ENCODE results near the gene FAM43A. TPM values are rescaled to one million over a fixed set of nuclear protein-coding genes. Genes with fewer than 3 reads are reported as not detected.

The FAM43A gene
- polyA plus RNA-seq (ENCODE audit: insufficient read length), result 3.7 TPM
- long read RNA-seq, donor 1, transcript FAM43A-201 (1 exons, 2,494 nt), result major isoform, 9 of 9 reads
- long read RNA-seq, donor 1, partial matches to known transcripts, result 0 of 9 reads
- long read RNA-seq, donor 1, other reads (novel, unspliced or antisense), result 0 of 9 reads
- long read RNA-seq, donor 2, transcript FAM43A-201 (1 exons, 2,494 nt), result major isoform, 14 of 14 reads
- long read RNA-seq, donor 2, partial matches to known transcripts, result 0 of 14 reads
- long read RNA-seq, donor 2, other reads (novel, unspliced or antisense), result 0 of 14 reads
- long read RNA-seq, donor 3, transcript FAM43A-201 (1 exons, 2,494 nt), result major isoform, 6 of 6 reads
- long read RNA-seq, donor 3, partial matches to known transcripts, result 0 of 6 reads
- long read RNA-seq, donor 3, other reads (novel, unspliced or antisense), result 0 of 6 reads
- long read RNA-seq, donor 4, partial matches to known transcripts, result 0 of 2 reads
- long read RNA-seq, donor 4, other reads (novel, unspliced or antisense), result 0 of 2 reads
- long read RNA-seq, donor 5, transcript FAM43A-201 (1 exons, 2,494 nt), result major isoform, 7 of 7 reads
- long read RNA-seq, donor 5, partial matches to known transcripts, result 0 of 7 reads
- long read RNA-seq, donor 5, other reads (novel, unspliced or antisense), result 0 of 7 reads
- long read RNA-seq, donor 6, transcript FAM43A-201 (1 exons, 2,494 nt), result major isoform, 10 of 10 reads
- long read RNA-seq, donor 6, partial matches to known transcripts, result 0 of 10 reads
- long read RNA-seq, donor 6, other reads (novel, unspliced or antisense), result 0 of 10 reads
- long read RNA-seq, donor 7, transcript FAM43A-201 (1 exons, 2,494 nt), result major isoform, 6 of 6 reads
- long read RNA-seq, donor 7, partial matches to known transcripts, result 0 of 6 reads
- long read RNA-seq, donor 7, other reads (novel, unspliced or antisense), result 0 of 6 reads
- long read RNA-seq, donor 8, transcript FAM43A-201 (1 exons, 2,494 nt), result major isoform, 6 of 6 reads
- long read RNA-seq, donor 8, partial matches to known transcripts, result 0 of 6 reads
- long read RNA-seq, donor 8, other reads (novel, unspliced or antisense), result 0 of 6 reads

DNA sequence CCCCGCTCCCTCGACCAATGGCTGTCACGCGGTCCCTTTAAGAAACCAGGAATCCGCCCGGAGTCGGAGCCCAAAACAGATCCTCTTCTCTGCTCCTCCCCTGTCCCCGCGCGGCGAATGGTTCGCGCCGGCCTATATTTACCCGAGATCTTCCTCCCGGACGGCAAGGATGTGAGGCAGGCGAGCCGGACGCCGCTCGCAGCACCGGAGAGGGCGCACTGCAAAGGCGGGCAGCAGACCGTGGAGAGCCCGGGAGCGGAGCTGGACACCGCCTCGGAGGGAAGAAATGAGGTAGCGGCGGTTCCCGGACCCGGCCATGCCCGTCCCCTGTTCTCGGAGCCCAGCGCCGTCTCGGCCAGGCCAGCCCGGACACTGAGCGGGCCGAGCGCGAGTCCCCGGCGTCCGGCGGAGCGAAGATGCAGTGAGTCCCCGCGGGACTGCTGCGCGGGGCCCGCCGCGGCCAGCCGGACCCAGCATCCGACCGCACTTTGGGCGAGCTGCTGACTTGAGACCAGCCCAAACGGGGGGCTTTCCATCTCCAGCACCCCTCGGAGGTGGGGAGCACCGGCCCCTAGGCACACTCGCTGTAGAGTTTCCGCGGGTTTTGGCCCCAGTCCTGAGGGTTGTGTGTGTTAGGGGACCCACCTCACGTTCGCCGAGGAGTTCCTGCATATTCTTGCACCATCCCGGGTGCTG lies at the start of gene FAM43A:
FAM43A (plus strand) TSS at position 166 of the 696 bp plus-strand sequence. CDS start 944 bp downstream, outside the sequence.
- peak; percentile 86 for DNase-seq

GRCh38 chr3:194637066-194637465 lies 48.6 kb upstream of the FAM43A start:
- no peak for DNase-seq

DNA sequence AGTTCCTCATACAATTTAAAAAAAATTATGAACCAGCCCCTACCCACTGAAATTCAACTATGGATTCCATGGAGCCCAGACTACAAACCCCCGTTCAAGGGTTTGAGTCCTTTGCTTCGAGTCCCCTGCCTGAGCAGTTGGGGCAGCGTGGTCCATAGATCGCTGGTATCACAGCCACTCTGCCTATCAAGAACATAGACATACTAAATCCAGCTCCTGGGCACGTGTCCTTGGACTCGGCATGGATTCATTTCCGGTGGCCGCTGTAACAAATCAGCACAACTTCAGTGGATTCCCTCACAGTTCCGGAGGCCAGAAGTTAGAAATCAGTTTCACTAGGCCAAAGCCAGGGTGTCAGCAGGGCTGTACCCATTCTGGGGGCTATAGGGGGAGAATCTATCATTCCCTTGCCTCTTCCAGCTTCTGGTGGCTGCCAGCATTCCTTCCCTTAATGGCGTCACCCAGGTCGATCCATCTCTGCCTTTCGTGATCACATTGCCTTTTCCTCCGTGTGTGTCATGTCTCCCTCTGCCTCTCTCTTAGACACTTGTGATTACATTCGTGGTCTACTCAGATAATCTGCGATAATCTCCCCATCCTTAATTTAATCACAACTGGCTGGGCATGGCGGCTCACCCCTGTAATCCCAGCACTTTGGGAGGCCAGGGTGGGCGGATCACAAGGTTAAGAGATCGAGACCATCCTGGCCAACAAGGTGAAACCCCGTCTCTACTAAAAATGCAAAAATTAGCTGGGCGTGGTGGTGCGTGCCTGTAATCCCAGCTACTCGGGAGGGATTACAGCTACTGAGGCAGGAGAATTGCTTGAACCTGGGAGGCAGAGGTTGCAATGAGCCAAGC lies 47.9 kb upstream of the FAM43A start:
- no peak for DNase-seq

DNA sequence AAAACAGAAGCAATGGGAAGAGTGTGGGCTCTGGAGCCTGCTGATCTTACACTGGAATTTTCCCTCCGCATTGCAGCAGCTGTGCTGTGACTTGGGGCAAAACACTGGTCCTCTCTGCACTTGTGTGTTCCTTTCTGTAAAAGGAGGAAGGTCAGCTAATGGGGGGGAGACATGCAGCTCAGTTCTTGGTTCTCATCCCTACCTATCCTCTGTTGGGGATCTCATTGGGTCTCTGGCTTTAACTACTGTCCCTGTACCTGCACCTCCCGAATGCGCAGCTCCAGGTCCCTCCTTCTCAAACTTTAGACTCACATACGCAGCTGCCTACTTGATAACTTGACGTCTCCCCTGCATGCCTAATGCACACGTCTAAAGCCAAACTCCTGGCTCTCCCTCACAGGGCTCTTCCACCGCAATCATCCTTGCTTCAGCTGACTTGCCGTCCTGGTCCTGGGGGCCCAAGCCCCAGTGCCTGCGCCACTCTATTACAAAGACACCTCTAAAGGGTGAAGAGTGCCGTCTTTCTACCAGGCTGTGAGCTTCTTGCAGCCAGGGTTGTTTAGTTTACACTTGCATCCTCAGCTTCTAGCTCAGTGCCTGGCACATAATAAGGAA lies 46.6 kb upstream of the FAM43A start:
- no peak for DNase-seq

- no peak for DNase-seq
These were observed 44.9 kb upstream of the FAM43A start for GRCh38 chr3:194640829-194641228.

GRCh38 chr3:194642769-194643168 lies 42.9 kb upstream of the FAM43A start:
- DNase-seq, result no peak

DNA sequence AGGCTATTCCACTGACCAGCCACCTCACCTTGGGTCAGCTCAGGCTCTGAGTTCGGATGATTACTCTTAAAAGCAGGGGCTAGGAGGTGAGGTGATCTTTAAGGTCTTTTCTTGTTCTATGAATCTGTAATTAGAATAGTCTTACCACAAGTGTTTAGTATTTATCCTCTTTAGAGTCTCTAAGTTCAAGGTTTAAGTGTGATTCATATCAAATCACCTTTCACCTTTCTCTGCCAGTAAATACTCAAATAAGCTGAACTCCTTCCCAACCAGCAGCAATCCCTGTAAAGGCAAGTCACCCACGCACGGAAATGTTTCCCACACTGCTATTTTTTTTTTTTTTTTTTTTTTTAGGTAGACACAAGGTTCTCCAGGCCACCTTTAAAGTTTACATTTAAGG lies 37.9 kb upstream of the FAM43A start:
- no peak for DNase-seq

- no peak for DNase-seq
These were observed 31.2 kb upstream of the FAM43A start for GRCh38 chr3:194654443-194654842.

DNA sequence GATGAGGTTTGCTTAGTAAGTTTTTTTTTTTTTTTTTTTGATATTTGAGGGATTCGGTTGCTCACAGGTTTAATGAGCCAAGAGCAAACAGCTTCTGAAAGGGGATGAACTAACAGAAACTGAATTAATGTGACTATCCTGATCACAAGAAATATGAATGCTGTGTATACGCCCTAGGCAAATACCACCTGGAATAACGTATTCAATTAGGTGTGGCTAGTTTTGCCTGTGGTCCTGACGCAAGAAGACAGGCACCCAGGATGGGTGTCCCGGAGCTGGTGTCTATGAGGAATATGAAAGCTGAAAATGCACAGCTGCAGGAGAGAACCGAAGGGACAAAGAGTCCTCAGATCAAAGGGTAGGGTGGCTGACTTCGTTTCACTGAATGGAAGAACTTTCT lies 28.2 kb upstream of the FAM43A start:
- no peak for DNase-seq

GRCh38 chr3:194658477-194659242 lies 27.0 kb upstream of the FAM43A start:
- no peak for DNase-seq

DNA sequence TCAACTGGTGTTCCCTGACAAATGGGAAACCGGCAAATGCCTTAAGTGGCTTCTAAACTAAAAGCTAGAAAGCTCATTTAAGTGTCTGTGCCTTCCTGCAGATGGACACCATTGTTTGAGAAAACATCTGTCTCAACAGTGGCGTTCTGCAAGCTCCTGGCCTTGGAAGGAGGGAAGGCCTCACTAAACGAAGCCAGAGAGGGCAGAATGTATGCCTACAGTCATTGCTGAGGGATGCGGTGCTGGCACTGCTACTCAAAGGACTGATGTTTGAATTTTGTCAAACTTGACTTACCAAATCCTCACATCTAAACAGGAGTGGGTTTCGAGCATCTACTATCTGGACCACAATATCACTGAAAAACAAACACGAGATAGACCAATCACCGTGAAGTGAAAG lies 25.9 kb upstream of the FAM43A start:
- no peak for DNase-seq

GRCh38 chr3:194661374-194661773 lies 24.3 kb upstream of the FAM43A start:
- DNase-seq, result no peak

DNA sequence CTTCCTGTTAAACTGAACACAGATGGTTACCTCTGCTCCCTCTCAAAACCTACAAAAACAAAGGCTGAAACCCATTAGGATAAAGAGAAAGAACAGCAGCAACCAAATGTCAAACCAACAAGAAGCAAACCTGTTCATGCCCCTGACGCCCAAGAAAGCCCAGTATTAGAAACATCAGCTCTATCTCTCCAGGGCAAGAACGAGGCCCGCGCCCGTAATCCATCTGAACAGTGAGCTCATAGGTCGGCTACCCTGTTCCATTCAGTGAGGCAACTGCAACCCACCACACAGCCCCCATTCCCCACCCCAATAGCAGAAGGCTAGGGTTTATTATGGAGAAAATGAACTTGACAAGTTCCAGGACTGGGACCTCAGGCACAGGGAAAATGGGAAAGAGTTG lies 23.7 kb upstream of the FAM43A start:
- no peak for DNase-seq

DNA sequence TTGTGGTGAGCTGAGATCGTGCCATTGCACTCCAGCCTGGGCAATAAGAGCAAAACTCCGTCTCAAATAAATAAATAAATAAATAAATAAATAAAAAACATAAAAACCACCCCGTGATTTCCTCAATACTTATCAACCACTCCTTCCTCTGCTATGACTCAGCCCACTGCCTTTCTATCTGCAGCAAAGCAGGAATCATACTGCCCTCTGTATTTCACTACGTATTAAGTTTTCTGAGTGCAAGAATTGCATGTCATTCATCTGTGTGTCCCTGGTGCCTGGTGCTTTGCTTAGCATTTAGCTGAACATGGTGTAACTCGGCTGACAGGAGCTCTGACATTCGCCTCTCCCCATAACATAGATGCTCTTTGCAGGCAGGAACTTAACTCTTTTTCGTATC lies 20.8 kb upstream of the FAM43A start:
- no peak for DNase-seq

DNA sequence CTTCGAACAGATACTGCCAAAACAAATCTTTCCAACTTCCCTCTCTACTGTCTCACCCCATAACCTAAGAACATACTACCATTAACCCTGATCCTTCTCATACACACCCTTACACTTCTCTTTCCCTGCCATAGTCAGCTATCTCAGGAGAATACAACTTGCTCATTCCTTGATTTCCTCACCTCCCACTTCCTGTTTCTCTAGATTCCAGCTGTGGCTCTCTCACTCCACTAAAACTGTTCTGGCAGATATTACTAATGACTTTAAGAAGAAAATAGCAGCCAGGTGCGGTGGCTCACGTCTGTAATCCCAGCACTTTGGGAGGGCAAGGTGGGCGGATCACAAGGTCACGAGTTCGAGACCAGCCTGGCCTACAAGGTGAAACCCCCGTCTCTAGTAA lies 18.3 kb upstream of the FAM43A start:
- no peak for DNase-seq

GRCh38 chr3:194671511-194671899 lies 14.2 kb upstream of the FAM43A start:
- DNase-seq, result peak; percentile 11

- DNase-seq, result peak; percentile 98
These were observed 13.5 kb upstream of the FAM43A start, which contains the start of gene LSG1 for GRCh38 chr3:194671900-194672808. LSG1 (minus strand) TSS chr3:194672191; CDS start chr3:194672162, 29 bp downstream.

GRCh38 chr3:194672876-194673275 lies 12.8 kb upstream of the FAM43A start:
- DNase-seq, result no peak

- DNase-seq, result no peak
These were observed 11.9 kb upstream of the FAM43A start for GRCh38 chr3:194673761-194674160.

All from left kidney (tissue), 8 donors.